ENCODE results near the gene KCNH1.

- no peak for TF ChIP-seq CTCF (conservative IDR thresholded peaks at IDR 0.05; ENCODE audit: low read depth, low read length)
- no peak for TF ChIP-seq EZH2 (IDR thresholded peaks at IDR 0.05; ENCODE audit: borderline replicate concordance, low read depth, low read length, poor library complexity, severe bottlenecking)
These were observed 502.5 kb downstream of the KCNH1 start for GRCh38 chr1:210631399-210631798.

Measured in A673 (cell line).